ENCODE data around the gene MTIF3. TPM values are rescaled to one million over a fixed set of nuclear protein-coding genes. Genes with fewer than 3 reads are reported as not detected.

MTIF3 gene
- total and polyA plus RNA-seq, 2 donors (not counting 1 experiment from before 2014, with no cell fraction given): 86.8 to 171 TPM

- H3K4me2 ChIP-seq (replicated peaks; ENCODE audit: low read depth, low read length, poor library complexity, severe bottlenecking): no peak overlapping the region
- H3K27me3 ChIP-seq (replicated peaks in 1 of 4; ENCODE audit: control extremely low read depth in 1 of 4, control insufficient read depth in 3 of 4, insufficient read depth in 4 of 4, low read length in 3 of 4): no peaks in the 10 kb centered on the region
- Mint-ChIP-seq H3K4me3 (no peak overlapping the region), H3K27ac (no peak overlapping the region), H3K4me1 (peaks cover 14% of the 10 kb centered on the region), H3K9me3 (ENCODE audit: insufficient read depth) (no peaks in the 10 kb centered on the region), H3K27me3 (no peaks in the 10 kb centered on the region)
- CTCF ChIA-PET: no interaction called here
- no peak overlapping the region for H3K27ac ChIP-seq (ENCODE audit: low read length in 2 of 2)
- DNase-seq: no peak
- TF ChIP-seq CTCF (IDR thresholded peaks at IDR 0.05): no peak
- no peak for TF ChIP-seq EZH2 (IDR thresholded peaks at IDR 0.05; ENCODE audit: borderline replicate concordance, insufficient read depth, low read depth, low read length, poor library complexity, severe bottlenecking)
- 44% methylated on average over 3 of the region's 3 CpGs for WGBS (ENCODE audit: insufficient coverage)
- no peak overlapping the region for H3K9ac ChIP-seq (ENCODE audit: low read length)
- no peaks in the 10 kb centered on the region for H3K9me3 ChIP-seq (ENCODE audit: control extremely low read depth in 1 of 3, control insufficient read depth in 2 of 3, insufficient read depth in 1 of 3, low read length in 2 of 3)
- ATAC-seq (ENCODE audit: low read depth): no peak
- H2AFZ ChIP-seq (ENCODE audit: insufficient read depth, low read depth, low read length, poor library complexity, severe bottlenecking): no peak overlapping the region
- no peaks in the 10 kb centered on the region for H3K36me3 ChIP-seq (replicated peaks in 1 of 2; ENCODE audit: control extremely low read depth in 1 of 2, control insufficient read depth in 1 of 2, extremely low read depth in 1 of 2, insufficient read depth in 2 of 2, low read length in 1 of 2)
- POLR2A ChIA-PET: no interaction called here
- no peak overlapping the region for H3K4me3 ChIP-seq (ENCODE audit: control extremely low read depth in 1 of 5, extremely low read depth in 1 of 5, insufficient read depth in 1 of 5, low read depth in 2 of 5, low read length in 4 of 5)
- peaks cover 8 to 13% of the 10 kb centered on the region in 2 donors for H3K4me1 ChIP-seq (ENCODE audit: control insufficient read depth in 2 of 2, insufficient read depth in 2 of 2, low read length in 2 of 2)
- no peaks in the 10 kb centered on the region for H3K79me2 ChIP-seq (ENCODE audit: control insufficient read depth, insufficient read depth, low read length)
- no peaks in the 10 kb centered on the region for H4K20me1 ChIP-seq (ENCODE audit: control insufficient read depth, insufficient read depth, low read length, poor library complexity, severe bottlenecking)
- intact Hi-C loops (cut with micrococcal nuclease): no loop called here
These were observed 22.6 kb upstream of the MTIF3 start for GRCh38 chr13:27472941-27473340.

GRCh38 chr13:27472441-27472840 lies 22.1 kb upstream of the MTIF3 start:
- H3K27ac ChIP-seq (ENCODE audit: low read length in 2 of 2): no peak overlapping the region
- H3K79me2 ChIP-seq (ENCODE audit: control insufficient read depth, insufficient read depth, low read length): no peaks in the 10 kb centered on the region
- Mint-ChIP-seq H3K9me3 (ENCODE audit: insufficient read depth) (no peaks in the 10 kb centered on the region), H3K27me3 (no peaks in the 10 kb centered on the region), H3K4me1 (peaks cover 9% of the 10 kb centered on the region), H3K27ac (no peak overlapping the region), H3K4me3 (no peak overlapping the region)
- TF ChIP-seq CTCF (IDR thresholded peaks at IDR 0.05) (no peak), EZH2 (IDR thresholded peaks at IDR 0.05; ENCODE audit: borderline replicate concordance, insufficient read depth, low read depth, low read length, poor library complexity, severe bottlenecking) (no peak)
- DNase-seq (no peak), ATAC-seq (ENCODE audit: low read depth) (no peak)
- no peak overlapping the region for H2AFZ ChIP-seq (ENCODE audit: insufficient read depth, low read depth, low read length, poor library complexity, severe bottlenecking)
- H3K36me3 ChIP-seq (replicated peaks in 1 of 2; ENCODE audit: control extremely low read depth in 1 of 2, control insufficient read depth in 1 of 2, extremely low read depth in 1 of 2, insufficient read depth in 2 of 2, low read length in 1 of 2): no peaks in the 10 kb centered on the region
- no peak overlapping the region for H3K4me2 ChIP-seq (replicated peaks; ENCODE audit: low read depth, low read length, poor library complexity, severe bottlenecking)
- no peaks in the 10 kb centered on the region for H4K20me1 ChIP-seq (ENCODE audit: control insufficient read depth, insufficient read depth, low read length, poor library complexity, severe bottlenecking)
- no peak overlapping the region for H3K4me3 ChIP-seq (ENCODE audit: control extremely low read depth in 1 of 5, extremely low read depth in 1 of 5, insufficient read depth in 1 of 5, low read depth in 2 of 5, low read length in 4 of 5)
- ChIA-PET CTCF (no interaction called here), POLR2A (no interaction called here)
- H3K4me1 ChIP-seq (ENCODE audit: control insufficient read depth in 2 of 2, insufficient read depth in 2 of 2, low read length in 2 of 2): peaks cover 5 to 8% of the 10 kb centered on the region in 2 donors
- intact Hi-C loops (cut with micrococcal nuclease): no loop called here
- H3K27me3 ChIP-seq (replicated peaks in 1 of 4; ENCODE audit: control extremely low read depth in 1 of 4, control insufficient read depth in 3 of 4, insufficient read depth in 4 of 4, low read length in 3 of 4): no peaks in the 10 kb centered on the region
- no peak overlapping the region for H3K9ac ChIP-seq (ENCODE audit: low read length)
- H3K9me3 ChIP-seq (ENCODE audit: control extremely low read depth in 1 of 3, control insufficient read depth in 2 of 3, insufficient read depth in 1 of 3, low read length in 2 of 3): no peaks in the 10 kb centered on the region
- 100% methylated on average over 2 of the region's 2 CpGs for WGBS (ENCODE audit: insufficient coverage)
